ENCODE data around the gene PTPN14.

Gene PTPN14

DNA sequence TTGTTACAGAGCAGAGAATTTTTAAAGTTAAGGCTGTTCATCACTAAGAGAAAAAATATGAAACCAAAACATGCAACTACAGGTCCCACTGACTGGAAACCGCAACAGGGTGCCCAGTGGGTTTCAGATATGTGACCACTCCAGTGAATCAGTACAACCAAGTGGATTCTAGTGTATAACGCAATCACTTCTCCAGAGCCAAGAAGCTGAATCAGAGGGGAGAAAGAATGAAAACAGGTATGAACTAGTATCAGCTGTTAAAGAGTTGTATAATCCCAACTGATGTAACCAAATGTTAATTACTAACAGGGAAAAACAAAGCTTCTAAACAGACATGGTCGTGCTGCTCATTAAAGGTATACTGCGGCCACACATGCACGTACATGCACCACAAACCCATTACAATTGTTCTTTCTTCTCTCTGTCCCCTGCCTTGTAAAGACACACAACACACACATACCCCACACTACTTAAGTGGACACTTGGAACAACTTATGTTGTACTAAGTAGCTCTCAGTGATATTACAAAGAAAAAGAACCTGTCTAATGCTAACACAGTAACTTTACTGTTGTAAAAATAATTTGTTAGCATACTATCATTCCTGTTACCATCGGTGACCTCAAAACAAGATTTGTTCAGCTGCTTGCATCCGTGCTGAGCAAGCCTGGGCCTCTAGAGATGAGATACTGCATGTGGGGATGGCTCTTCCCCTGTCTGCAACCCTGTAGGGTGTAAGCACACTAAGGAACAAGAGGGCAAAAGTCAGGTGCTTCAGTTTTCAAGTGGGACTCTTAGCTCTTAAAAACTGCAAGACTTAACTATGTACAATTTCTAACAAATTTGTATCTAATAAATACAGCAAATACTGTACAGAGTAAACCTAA lies 74.2 kb downstream of the PTPN14 start:
- H3K27ac ChIP-seq (ENCODE audit: low read depth, low read length) = no peak overlapping the region

DNA sequence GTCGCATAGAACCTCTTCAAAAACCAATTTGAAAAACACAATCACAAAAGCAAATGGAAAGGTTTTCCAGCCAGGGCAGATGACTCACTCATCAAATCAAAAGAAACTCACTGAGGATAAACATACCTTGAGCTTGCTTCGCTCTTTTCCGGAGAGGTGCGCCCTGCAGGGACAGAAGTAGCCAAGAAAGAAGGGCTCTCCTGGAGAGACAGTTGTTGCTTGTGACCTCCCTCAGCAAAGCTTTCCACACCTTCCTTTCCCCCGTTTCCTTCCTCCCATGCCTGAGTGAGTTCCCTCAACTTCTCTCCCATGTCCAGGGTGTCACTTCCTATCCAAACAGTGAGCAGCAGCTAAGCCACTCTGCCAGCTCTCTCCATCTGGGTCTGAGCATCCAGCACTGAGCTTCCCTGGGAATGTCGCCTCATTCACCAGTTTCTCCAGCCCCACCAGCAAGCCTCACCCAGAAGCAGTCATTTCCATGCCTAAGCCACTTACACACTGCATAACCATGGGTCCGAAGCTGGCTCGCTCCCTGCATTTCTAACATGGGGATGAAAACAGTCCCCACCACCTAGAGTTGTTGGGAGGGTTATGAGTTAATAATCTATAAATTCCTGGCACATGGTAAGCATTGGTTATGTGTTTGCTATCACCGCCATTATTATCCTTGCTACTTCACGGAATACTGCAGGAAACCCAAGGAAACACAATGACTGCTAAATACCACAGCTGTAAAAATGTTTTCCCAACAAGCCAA lies 75.0 kb downstream of the PTPN14 start:
- Histone ChIP-seq H3K4me3 (ENCODE audit: low read depth in 1 of 2, low read length in 2 of 2) (no peak overlapping the region), H3K9ac (ENCODE audit: low read depth in 1 of 2, low read length in 2 of 2) (no peak overlapping the region), H3K27ac (ENCODE audit: low read depth, low read length) (no peak overlapping the region), H3K9me3 (ENCODE audit: control insufficient read depth in 1 of 2, low read length in 2 of 2) (no peaks in the 10 kb centered on the region), H3K27me3 (ENCODE audit: control insufficient read depth in 1 of 2, insufficient read depth in 2 of 2, low read length in 2 of 2) (no peaks in the 10 kb centered on the region), H3K36me3 (ENCODE audit: control insufficient read depth in 1 of 2, insufficient read depth in 2 of 2, low read length in 2 of 2) (no peaks in the 10 kb centered on the region), H3K4me1 (ENCODE audit: control insufficient read depth in 1 of 2, insufficient read depth in 2 of 2, low read length in 2 of 2) (no peaks in the 10 kb centered on the region)

More for the DNA sequence above, 74.2 kb downstream of the PTPN14 start:
- H3K36me3 ChIP-seq (ENCODE audit: control insufficient read depth in 1 of 2, insufficient read depth in 2 of 2, low read length in 2 of 2) = no peaks in the 10 kb centered on the region
- H3K4me3 ChIP-seq (ENCODE audit: low read depth in 1 of 2, low read length in 2 of 2) = no peak overlapping the region
- no peak overlapping the region for H3K9ac ChIP-seq (ENCODE audit: low read depth in 1 of 2, low read length in 2 of 2)
- H3K4me1 ChIP-seq (ENCODE audit: control insufficient read depth in 1 of 2, insufficient read depth in 2 of 2, low read length in 2 of 2) = no peaks in the 10 kb centered on the region
- H3K9me3 ChIP-seq (ENCODE audit: control insufficient read depth in 1 of 2, low read length in 2 of 2) = no peaks in the 10 kb centered on the region
- H3K27me3 ChIP-seq (ENCODE audit: control insufficient read depth in 1 of 2, insufficient read depth in 2 of 2, low read length in 2 of 2) = no peaks in the 10 kb centered on the region

DNA sequence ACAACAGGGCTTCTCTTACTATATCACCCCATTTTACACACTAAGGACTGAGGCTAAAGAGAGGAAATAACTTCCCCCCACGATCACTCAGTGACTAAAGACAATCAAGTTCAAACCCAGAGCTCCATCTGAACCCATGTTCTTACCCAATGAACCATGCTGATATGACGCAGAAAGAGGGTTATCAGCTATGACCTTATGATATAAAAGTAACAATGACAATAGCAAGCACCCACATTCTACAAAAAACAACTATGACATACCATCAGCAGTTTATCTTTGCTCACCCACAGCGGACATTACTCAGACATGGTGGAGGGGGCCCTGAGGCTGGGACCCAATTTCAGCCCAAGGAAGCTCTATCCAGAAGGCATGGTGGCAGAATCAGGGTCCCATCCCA lies 75.7 kb downstream of the PTPN14 start:
- no peak overlapping the region for H3K4me3 ChIP-seq (ENCODE audit: low read depth in 1 of 2, low read length in 2 of 2)
- no peaks in the 10 kb centered on the region for H3K4me1 ChIP-seq (ENCODE audit: control insufficient read depth in 1 of 2, insufficient read depth in 2 of 2, low read length in 2 of 2)
- no peak overlapping the region for H3K9ac ChIP-seq (ENCODE audit: low read depth in 1 of 2, low read length in 2 of 2)
- no peak overlapping the region for H3K27ac ChIP-seq (ENCODE audit: low read depth, low read length)
- H3K36me3 ChIP-seq (ENCODE audit: control insufficient read depth in 1 of 2, insufficient read depth in 2 of 2, low read length in 2 of 2) = no peaks in the 10 kb centered on the region
- no peaks in the 10 kb centered on the region for H3K9me3 ChIP-seq (ENCODE audit: control insufficient read depth in 1 of 2, low read length in 2 of 2)
- no peaks in the 10 kb centered on the region for H3K27me3 ChIP-seq (ENCODE audit: control insufficient read depth in 1 of 2, insufficient read depth in 2 of 2, low read length in 2 of 2)

DNA sequence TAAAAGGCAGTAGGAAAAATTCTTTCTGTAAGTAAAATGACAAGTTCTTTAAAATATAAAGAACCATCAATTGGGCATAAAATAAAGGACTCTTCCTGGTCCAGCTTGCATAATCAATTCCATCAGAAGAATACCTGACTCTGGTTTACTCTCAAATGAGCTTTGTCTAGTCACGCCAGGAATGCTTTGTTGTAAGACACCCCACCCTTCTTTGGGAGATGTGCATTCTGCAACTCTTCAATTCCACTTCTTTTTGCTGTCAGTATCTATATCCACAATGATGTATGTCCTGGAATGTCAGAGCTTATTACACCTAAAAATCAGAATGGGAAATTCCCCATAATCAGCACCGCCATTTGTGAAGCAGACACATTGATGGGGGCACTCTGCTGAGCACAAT lies 76.1 kb downstream of the PTPN14 start:
- Histone ChIP-seq H3K4me1 (ENCODE audit: control insufficient read depth in 1 of 2, insufficient read depth in 2 of 2, low read length in 2 of 2) (no peaks in the 10 kb centered on the region), H3K9ac (ENCODE audit: low read depth in 1 of 2, low read length in 2 of 2) (no peak overlapping the region), H3K36me3 (ENCODE audit: control insufficient read depth in 1 of 2, insufficient read depth in 2 of 2, low read length in 2 of 2) (no peaks in the 10 kb centered on the region), H3K4me3 (ENCODE audit: low read depth in 1 of 2, low read length in 2 of 2) (no peak overlapping the region), H3K9me3 (ENCODE audit: control insufficient read depth in 1 of 2, low read length in 2 of 2) (no peaks in the 10 kb centered on the region), H3K27me3 (ENCODE audit: control insufficient read depth in 1 of 2, insufficient read depth in 2 of 2, low read length in 2 of 2) (no peaks in the 10 kb centered on the region), H3K27ac (ENCODE audit: low read depth, low read length) (no peak overlapping the region)

DNA sequence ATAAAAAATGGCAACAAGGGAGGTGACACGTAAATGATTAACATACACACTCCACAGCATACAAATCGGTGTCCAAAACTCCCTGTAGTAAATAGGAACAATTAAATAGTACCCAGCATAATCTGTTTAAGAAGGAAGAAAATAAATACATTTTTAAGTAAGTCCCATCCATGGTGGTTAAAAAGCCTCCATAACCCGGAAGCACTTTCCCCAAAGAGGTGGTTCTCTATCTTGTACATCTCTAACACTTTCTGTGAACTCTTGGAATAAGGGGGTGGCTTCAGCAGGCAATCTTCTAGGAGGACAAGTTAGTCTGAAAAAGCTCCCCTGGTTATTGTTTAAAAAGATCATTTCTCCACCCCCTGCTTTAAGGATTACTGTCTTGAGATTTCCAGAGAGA lies 76.9 kb downstream of the PTPN14 start:
- Histone ChIP-seq H3K9me3 (ENCODE audit: control insufficient read depth in 1 of 2, low read length in 2 of 2) (no peaks in the 10 kb centered on the region), H3K27ac (ENCODE audit: low read depth, low read length) (no peak overlapping the region), H3K4me1 (ENCODE audit: control insufficient read depth in 1 of 2, insufficient read depth in 2 of 2, low read length in 2 of 2) (no peaks in the 10 kb centered on the region), H3K36me3 (ENCODE audit: control insufficient read depth in 1 of 2, insufficient read depth in 2 of 2, low read length in 2 of 2) (no peaks in the 10 kb centered on the region), H3K4me3 (ENCODE audit: low read depth in 1 of 2, low read length in 2 of 2) (no peak overlapping the region), H3K27me3 (ENCODE audit: control insufficient read depth in 1 of 2, insufficient read depth in 2 of 2, low read length in 2 of 2) (no peaks in the 10 kb centered on the region), H3K9ac (ENCODE audit: low read depth in 1 of 2, low read length in 2 of 2) (no peak overlapping the region)

DNA sequence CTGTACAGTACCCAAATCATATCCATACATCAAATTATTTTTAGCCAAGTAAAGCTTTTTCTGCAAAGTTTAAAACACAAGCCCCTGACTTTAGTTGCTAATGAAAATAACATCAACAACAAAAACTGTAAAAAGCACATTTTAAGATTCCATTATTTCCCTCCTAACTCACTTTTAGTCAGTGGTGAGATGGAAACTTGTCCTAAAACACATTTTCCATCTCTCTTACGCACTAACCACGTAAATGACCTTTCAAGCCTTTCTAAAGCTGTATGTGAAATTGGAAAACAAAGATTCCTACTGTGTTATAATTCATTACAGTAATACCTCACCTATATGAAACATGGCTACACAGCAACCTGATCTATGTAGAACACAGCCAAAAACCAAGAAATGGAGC lies 77.5 kb downstream of the PTPN14 start:
- Histone ChIP-seq H3K27me3 (ENCODE audit: control insufficient read depth in 1 of 2, insufficient read depth in 2 of 2, low read length in 2 of 2) (no peaks in the 10 kb centered on the region), H3K9ac (ENCODE audit: low read depth in 1 of 2, low read length in 2 of 2) (no peak overlapping the region), H3K4me3 (ENCODE audit: low read depth in 1 of 2, low read length in 2 of 2) (no peak overlapping the region), H3K27ac (ENCODE audit: low read depth, low read length) (no peak overlapping the region), H3K9me3 (ENCODE audit: control insufficient read depth in 1 of 2, low read length in 2 of 2) (no peaks in the 10 kb centered on the region), H3K36me3 (ENCODE audit: control insufficient read depth in 1 of 2, insufficient read depth in 2 of 2, low read length in 2 of 2) (no peaks in the 10 kb centered on the region), H3K4me1 (ENCODE audit: control insufficient read depth in 1 of 2, insufficient read depth in 2 of 2, low read length in 2 of 2) (no peaks in the 10 kb centered on the region)

DNA sequence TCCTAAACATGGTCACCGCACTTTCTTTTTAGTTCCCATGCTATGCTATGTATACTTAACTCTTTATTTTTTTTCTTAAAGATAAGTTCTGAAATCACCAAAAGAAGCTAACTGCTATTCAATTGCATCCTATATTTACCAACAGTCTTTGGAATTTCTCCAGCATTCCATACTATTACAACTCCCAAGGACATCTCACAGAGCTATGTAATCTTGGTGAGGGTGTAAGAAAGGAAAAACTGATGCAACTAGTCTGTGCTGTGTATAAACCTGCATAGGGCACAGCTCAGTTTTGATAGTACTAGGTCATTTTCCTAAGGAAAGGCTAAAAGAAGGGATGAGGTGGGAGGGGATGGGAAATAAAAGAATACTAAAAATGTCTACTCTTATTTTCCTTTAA lies 78.0 kb downstream of the PTPN14 start:
- H3K4me1 ChIP-seq (ENCODE audit: control insufficient read depth in 1 of 2, insufficient read depth in 2 of 2, low read length in 2 of 2) = no peaks in the 10 kb centered on the region
- H3K9ac ChIP-seq (ENCODE audit: low read depth in 1 of 2, low read length in 2 of 2) = no peak overlapping the region
- H3K9me3 ChIP-seq (ENCODE audit: control insufficient read depth in 1 of 2, low read length in 2 of 2) = no peaks in the 10 kb centered on the region
- H3K27me3 ChIP-seq (ENCODE audit: control insufficient read depth in 1 of 2, insufficient read depth in 2 of 2, low read length in 2 of 2) = no peaks in the 10 kb centered on the region
- H3K27ac ChIP-seq (ENCODE audit: low read depth, low read length) = no peak overlapping the region
- H3K4me3 ChIP-seq (ENCODE audit: low read depth in 1 of 2, low read length in 2 of 2) = no peak overlapping the region
- no peaks in the 10 kb centered on the region for H3K36me3 ChIP-seq (ENCODE audit: control insufficient read depth in 1 of 2, insufficient read depth in 2 of 2, low read length in 2 of 2)

DNA sequence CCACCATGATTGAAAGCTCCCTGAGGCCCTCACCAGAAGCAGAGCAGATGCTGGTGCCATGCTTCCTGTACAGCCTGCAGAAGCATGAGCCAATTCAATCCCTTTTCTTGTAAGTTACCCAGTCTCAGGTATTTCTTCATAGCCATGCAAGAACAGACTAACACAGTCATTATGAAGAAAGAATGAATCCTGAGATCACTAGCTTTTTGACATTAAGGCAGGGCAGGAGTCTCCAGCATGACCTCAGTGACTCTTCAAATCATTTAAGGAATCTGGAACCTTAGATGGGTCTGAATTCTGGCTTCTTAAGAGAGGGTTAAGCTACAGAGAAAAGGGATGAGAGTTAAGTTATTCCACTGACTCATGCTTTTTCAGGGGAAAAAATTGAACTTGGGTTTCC lies 79.0 kb downstream of the PTPN14 start:
- no peaks in the 10 kb centered on the region for H3K36me3 ChIP-seq (ENCODE audit: control insufficient read depth in 1 of 2, insufficient read depth in 2 of 2, low read length in 2 of 2)
- no peak overlapping the region for H3K9ac ChIP-seq (ENCODE audit: low read depth in 1 of 2, low read length in 2 of 2)
- no peaks in the 10 kb centered on the region for H3K9me3 ChIP-seq (ENCODE audit: control insufficient read depth in 1 of 2, low read length in 2 of 2)
- H3K4me1 ChIP-seq (ENCODE audit: control insufficient read depth in 1 of 2, insufficient read depth in 2 of 2, low read length in 2 of 2) = no peaks in the 10 kb centered on the region
- no peak overlapping the region for H3K27ac ChIP-seq (ENCODE audit: low read depth, low read length)
- no peak overlapping the region for H3K4me3 ChIP-seq (ENCODE audit: low read depth in 1 of 2, low read length in 2 of 2)
- no peaks in the 10 kb centered on the region for H3K27me3 ChIP-seq (ENCODE audit: control insufficient read depth in 1 of 2, insufficient read depth in 2 of 2, low read length in 2 of 2)

DNA sequence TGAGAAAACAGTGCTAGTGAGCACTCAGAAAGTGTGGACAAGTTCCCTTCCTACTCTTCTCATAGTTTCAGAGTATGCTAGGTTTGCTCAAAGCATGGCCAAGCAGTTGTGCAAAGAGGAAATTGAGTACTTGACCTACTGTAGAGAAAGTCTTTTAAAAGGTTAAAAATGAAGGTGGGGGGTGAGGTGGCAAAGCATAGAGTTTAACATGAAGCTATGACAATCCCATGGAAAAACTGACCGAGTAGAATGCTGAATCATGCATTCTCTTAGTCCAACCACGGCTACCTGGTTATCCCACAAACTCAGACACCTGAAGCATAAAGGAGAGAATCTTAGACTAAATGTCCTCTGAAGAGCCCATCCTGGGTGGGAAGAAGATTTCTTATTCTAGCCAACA lies 79.9 kb downstream of the PTPN14 start:
- Histone ChIP-seq H3K36me3 (ENCODE audit: control insufficient read depth in 1 of 2, insufficient read depth in 2 of 2, low read length in 2 of 2) (no peaks in the 10 kb centered on the region), H3K4me1 (ENCODE audit: control insufficient read depth in 1 of 2, insufficient read depth in 2 of 2, low read length in 2 of 2) (no peaks in the 10 kb centered on the region), H3K27ac (ENCODE audit: low read depth, low read length) (no peak overlapping the region), H3K9me3 (ENCODE audit: control insufficient read depth in 1 of 2, low read length in 2 of 2) (no peaks in the 10 kb centered on the region), H3K4me3 (ENCODE audit: low read depth in 1 of 2, low read length in 2 of 2) (no peak overlapping the region), H3K27me3 (ENCODE audit: control insufficient read depth in 1 of 2, insufficient read depth in 2 of 2, low read length in 2 of 2) (no peaks in the 10 kb centered on the region), H3K9ac (ENCODE audit: low read depth in 1 of 2, low read length in 2 of 2) (no peak overlapping the region)

DNA sequence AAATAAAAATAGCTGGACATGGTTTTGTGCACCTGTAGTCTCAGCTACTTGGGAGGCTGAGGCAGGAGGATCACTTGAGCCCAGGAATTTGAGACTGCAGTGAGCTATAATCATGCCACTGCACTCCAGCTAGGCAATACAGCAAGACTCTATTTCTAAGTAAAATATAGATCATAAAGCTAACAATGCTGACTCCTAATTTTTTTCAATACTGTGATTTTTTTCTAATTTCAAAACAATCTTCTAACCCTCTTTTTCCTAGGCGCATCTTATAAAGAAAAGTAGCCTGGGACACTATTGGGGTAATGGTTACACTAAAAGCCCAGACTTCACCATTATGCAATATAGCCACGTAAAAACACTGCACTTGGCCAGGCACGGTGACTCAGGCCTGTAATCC lies 81.3 kb downstream of the PTPN14 start:
- no peaks in the 10 kb centered on the region for H3K27me3 ChIP-seq (ENCODE audit: control insufficient read depth in 1 of 2, insufficient read depth in 2 of 2, low read length in 2 of 2)
- H3K36me3 ChIP-seq (ENCODE audit: control insufficient read depth in 1 of 2, insufficient read depth in 2 of 2, low read length in 2 of 2) = no peaks in the 10 kb centered on the region
- H3K27ac ChIP-seq (ENCODE audit: low read depth, low read length) = no peak overlapping the region
- H3K9ac ChIP-seq (ENCODE audit: low read depth in 1 of 2, low read length in 2 of 2) = no peak overlapping the region
- no peaks in the 10 kb centered on the region for H3K4me1 ChIP-seq (ENCODE audit: control insufficient read depth in 1 of 2, insufficient read depth in 2 of 2, low read length in 2 of 2)
- H3K4me3 ChIP-seq (ENCODE audit: low read depth in 1 of 2, low read length in 2 of 2) = no peak overlapping the region
- H3K9me3 ChIP-seq (ENCODE audit: control insufficient read depth in 1 of 2, low read length in 2 of 2) = no peaks in the 10 kb centered on the region
